Measurements from ENCODE around the gene FRS2.

The FRS2 gene

GRCh38 chr12:69583203-69583602 lies 113.0 kb downstream of the FRS2 start:
- no peaks in the 10 kb centered on the region for H3K27me3 ChIP-seq (ENCODE audit: insufficient read depth, poor library complexity, severe bottlenecking)
- no peak overlapping the region for H3K4me3 ChIP-seq (ENCODE audit: severe bottlenecking)
- H3K27ac ChIP-seq (ENCODE audit: poor library complexity, severe bottlenecking): no peak overlapping the region
- H3K9me3 ChIP-seq (ENCODE audit: severe bottlenecking): no peaks in the 10 kb centered on the region
- H3K36me3 ChIP-seq (ENCODE audit: low read depth): peaks cover 23% of the 10 kb centered on the region
- ATAC-seq (ENCODE audit: low read depth) (no peak), DNase-seq (ENCODE audit: low spot score) (no peak)
- TF ChIP-seq, protein P1, sequence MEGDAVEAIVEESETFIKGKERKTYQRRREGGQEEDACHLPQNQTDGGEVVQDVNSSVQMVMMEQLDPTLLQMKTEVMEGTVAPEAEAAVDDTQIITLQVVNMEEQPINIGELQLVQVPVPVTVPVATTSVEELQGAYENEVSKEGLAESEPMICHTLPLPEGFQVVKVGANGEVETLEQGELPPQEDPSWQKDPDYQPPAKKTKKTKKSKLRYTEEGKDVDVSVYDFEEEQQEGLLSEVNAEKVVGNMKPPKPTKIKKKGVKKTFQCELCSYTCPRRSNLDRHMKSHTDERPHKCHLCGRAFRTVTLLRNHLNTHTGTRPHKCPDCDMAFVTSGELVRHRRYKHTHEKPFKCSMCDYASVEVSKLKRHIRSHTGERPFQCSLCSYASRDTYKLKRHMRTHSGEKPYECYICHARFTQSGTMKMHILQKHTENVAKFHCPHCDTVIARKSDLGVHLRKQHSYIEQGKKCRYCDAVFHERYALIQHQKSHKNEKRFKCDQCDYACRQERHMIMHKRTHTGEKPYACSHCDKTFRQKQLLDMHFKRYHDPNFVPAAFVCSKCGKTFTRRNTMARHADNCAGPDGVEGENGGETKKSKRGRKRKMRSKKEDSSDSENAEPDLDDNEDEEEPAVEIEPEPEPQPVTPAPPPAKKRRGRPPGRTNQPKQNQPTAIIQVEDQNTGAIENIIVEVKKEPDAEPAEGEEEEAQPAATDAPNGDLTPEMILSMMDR (IDR thresholded peaks at IDR 0.05; ENCODE audit: poor library complexity, severe bottlenecking): peak; percentile 19
- no peaks in the 10 kb centered on the region for H3K4me1 ChIP-seq (ENCODE audit: insufficient read depth, poor library complexity, severe bottlenecking)

GRCh38 chr12:69585189-69586062 lies 115.2 kb downstream of the FRS2 start, which contains the start of gene CCT2:
Gene CCT2, plus strand, starts transcription at chr12:69585459. Its CDS starts 63 bp downstream, at chr12:69585522.
- Histone ChIP-seq H3K36me3 (ENCODE audit: low read depth) (peaks cover 45% of the 10 kb centered on the region), H3K4me1 (ENCODE audit: insufficient read depth, poor library complexity, severe bottlenecking) (no peaks in the 10 kb centered on the region), H3K27ac (ENCODE audit: poor library complexity, severe bottlenecking) (peak within 1 kb of the TSS; percentile 48), H3K4me3 (ENCODE audit: severe bottlenecking) (peak within 1 kb of the TSS; percentile 99), H3K9me3 (ENCODE audit: severe bottlenecking) (no peaks in the 10 kb centered on the region), H3K27me3 (ENCODE audit: insufficient read depth, poor library complexity, severe bottlenecking) (no peaks in the 10 kb centered on the region)
- TF ChIP-seq, protein P1 (IDR thresholded peaks at IDR 0.05; ENCODE audit: poor library complexity, severe bottlenecking): peak; percentile 34
- peak; percentile 96 for DNase-seq (ENCODE audit: low spot score)
- peak; percentile 89 for ATAC-seq (ENCODE audit: low read depth)

- TF ChIP-seq, protein P1 (IDR thresholded peaks at IDR 0.05; ENCODE audit: poor library complexity, severe bottlenecking): no peak
- no peaks in the 10 kb centered on the region for H3K9me3 ChIP-seq (ENCODE audit: severe bottlenecking)
- no peak for ATAC-seq (ENCODE audit: low read depth)
- H3K27ac ChIP-seq (ENCODE audit: poor library complexity, severe bottlenecking): no peak overlapping the region
- no peaks in the 10 kb centered on the region for H3K4me1 ChIP-seq (ENCODE audit: insufficient read depth, poor library complexity, severe bottlenecking)
- no peak overlapping the region for H3K4me3 ChIP-seq (ENCODE audit: severe bottlenecking)
- no peaks in the 10 kb centered on the region for H3K27me3 ChIP-seq (ENCODE audit: insufficient read depth, poor library complexity, severe bottlenecking)
- peaks cover 76% of the 10 kb centered on the region for H3K36me3 ChIP-seq (ENCODE audit: low read depth)
- no peak for DNase-seq (ENCODE audit: low spot score)
These were observed 118.3 kb downstream of the FRS2 start for GRCh38 chr12:69588527-69588926.

DNA sequence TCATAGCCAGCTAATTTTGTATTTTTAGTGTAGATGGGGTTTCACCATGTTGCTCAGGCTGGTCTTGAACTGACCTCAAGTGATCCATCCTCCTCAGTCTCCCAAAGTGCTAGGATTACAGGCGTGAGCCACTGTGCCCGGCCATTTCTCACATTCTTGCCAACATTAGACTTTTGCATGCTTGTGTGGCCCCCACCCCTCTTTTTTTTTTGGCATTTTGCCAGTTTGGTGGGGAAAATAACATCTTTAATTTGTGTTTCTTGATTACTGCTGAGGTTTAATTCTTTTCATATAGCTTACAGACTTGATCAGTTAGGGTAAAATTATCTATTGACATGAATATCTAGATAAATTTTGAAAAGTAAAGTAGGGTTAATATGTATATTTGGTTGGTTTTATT lies 118.9 kb downstream of the FRS2 start:
- TF ChIP-seq, protein P1 (IDR thresholded peaks at IDR 0.05; ENCODE audit: poor library complexity, severe bottlenecking): no peak
- H3K4me3 ChIP-seq (ENCODE audit: severe bottlenecking): no peak overlapping the region
- ATAC-seq (ENCODE audit: low read depth) (no peak), DNase-seq (ENCODE audit: low spot score) (no peak)
- no peaks in the 10 kb centered on the region for H3K9me3 ChIP-seq (ENCODE audit: severe bottlenecking)
- H3K36me3 ChIP-seq (ENCODE audit: low read depth): peaks cover 82% of the 10 kb centered on the region
- no peaks in the 10 kb centered on the region for H3K4me1 ChIP-seq (ENCODE audit: insufficient read depth, poor library complexity, severe bottlenecking)
- H3K27ac ChIP-seq (ENCODE audit: poor library complexity, severe bottlenecking): no peak overlapping the region
- no peaks in the 10 kb centered on the region for H3K27me3 ChIP-seq (ENCODE audit: insufficient read depth, poor library complexity, severe bottlenecking)

DNA sequence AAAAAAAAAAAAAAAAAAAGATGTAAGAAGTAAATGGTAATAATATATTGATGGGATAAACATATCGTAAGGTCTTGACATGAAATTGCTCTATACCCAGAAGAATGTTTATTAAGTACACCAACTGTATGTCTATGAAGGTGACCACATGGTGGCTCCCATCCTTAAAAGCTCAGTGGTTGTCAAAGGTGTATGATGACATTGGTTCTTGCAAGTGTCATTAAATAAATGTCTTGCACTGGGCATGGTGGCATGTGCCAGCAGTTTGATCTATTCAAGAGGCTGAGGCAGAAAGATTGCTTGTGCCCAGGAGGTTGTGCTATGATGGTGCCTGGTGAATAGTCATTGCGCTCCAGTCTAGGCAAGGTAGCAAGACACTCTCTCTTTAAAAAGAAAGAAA lies 125.5 kb downstream of the FRS2 start:
- Histone ChIP-seq H3K27ac (ENCODE audit: poor library complexity, severe bottlenecking) (no peak overlapping the region), H3K36me3 (ENCODE audit: low read depth) (peaks cover 100% of the 10 kb centered on the region), H3K27me3 (ENCODE audit: insufficient read depth, poor library complexity, severe bottlenecking) (no peaks in the 10 kb centered on the region), H3K4me1 (ENCODE audit: insufficient read depth, poor library complexity, severe bottlenecking) (no peaks in the 10 kb centered on the region), H3K4me3 (ENCODE audit: severe bottlenecking) (no peak overlapping the region), H3K9me3 (ENCODE audit: severe bottlenecking) (no peaks in the 10 kb centered on the region)
- DNase-seq (ENCODE audit: low spot score) (no peak), ATAC-seq (ENCODE audit: low read depth) (no peak)
- TF ChIP-seq, protein P1 (IDR thresholded peaks at IDR 0.05; ENCODE audit: poor library complexity, severe bottlenecking): peak; percentile 21
